Activated CD8-positive, alpha-beta memory T cell treated with anti-CD3 and anti-CD28 coated beads for 4 hours (primary cell): ENCODE results near the gene NT5C1A.

ENCODE experiments used
- DNase-seq, 2 donors: peaks; one replicate each; pipeline ENCODE4 v3.0.0-alpha.2; 2020; ENCODE audit warnings: low read depth in 2 of 2

Gene NT5C1A

DNA sequence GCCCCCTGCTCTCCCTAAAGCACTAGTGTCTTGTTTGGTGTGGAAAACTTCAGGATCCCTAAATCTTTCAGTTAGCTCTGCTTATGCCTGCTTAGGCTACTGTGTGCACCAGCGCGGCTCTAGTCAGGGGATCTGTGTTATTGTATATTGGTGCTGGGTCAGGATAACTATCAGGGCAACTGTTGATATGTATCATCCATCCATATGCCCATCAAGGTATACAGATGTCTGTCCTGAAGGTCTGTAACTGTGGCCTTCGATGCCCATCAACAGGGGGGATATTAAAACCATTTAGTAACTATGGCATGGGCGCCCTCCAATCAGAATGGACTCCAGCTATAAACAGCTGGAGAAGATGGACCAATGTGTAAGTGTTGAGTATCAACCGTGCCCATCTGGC, 12.4 kb downstream of the NT5C1A start:
- no peak for DNase-seq

DNA sequence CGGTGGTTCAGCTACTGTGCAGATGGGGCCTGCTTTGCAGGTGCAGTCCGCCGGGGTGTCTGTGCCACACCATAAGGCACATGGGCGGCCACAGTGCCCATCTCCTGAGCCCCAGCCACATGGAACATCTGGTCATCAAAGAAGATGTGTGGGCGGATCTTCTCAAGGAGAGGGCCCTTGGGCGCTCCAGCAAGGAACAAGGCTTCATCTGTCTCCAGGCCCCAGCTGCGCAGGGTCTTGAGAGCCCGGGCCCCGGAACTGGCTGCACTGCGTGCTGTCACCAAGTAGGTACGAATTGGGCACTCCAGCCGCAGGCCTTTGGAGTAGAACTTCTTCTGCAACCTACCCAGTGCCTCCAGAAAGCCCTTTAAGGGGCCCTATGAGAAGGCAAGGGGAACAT, 12.8 kb downstream of the NT5C1A start:
- DNase-seq = no peak

DNA sequence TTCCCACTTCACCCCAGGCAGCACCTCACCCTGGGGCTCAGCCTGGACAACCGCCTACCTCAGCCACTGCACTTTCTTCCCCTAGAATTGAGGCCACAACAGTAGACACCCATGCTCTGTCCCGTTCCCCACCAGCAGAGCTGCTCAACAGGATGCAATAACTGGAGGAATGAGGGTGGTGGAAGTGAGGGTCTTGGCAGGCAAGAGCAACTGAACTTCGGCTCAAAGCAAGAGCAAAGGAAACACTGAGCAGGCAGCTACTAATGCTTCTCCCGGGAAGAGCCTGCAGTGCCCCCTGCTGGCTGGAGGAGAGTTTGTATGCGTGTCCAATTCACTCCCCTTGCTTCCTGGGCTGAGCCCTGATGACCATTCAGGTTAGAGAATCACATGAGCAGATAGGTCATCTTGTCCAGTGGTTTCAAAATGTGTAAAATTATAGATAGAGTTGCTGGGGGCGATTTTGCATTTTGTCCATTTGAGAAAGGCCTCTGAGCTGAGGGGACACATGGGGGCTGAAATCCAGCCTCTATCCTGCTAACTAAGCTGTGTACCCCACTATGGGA, 13.9 kb downstream of the NT5C1A start:
- DNase-seq = peak in 1 of 2 donors; percentile 27

DNA sequence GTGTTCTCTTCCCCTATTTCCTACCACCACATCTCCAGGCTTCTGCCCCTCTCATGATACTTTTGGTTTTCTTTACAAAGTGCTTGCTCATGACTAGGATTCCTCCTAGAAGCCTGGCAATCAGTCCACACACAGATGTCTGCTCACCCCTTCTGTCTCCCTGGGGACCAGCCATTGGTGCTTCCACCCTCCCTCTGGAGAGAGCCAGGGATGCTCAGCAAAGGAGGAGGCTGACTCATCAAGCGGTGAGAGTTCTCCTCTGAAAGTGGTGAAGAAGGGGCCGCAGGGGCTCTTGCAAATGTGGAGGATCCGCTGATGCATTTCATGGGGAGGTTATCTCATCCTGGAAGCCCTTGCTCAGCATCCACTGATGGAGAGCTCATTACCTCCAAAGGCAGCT, 14.5 kb downstream of the NT5C1A start:
- no peak for DNase-seq

DNA sequence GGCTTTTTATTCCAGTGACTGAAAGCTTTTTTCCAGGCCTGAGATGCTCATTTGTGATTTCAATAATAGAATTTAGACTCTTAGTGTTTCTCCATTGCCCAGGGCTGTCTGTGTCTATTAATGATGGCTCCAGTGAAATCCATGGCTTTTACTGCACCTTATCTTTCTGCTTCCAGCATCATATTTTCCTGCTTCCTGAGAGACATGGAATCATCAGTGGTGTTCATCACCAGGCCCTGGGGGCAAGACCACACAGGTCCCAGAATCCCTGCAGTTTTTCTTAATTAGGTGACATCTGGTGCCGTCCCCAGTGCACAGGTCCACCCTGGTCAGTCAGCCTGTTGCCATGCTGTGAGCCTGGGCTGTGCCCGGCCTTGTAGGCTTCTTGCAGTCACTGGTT, 15.5 kb downstream of the NT5C1A start:
- no peak for DNase-seq

DNA sequence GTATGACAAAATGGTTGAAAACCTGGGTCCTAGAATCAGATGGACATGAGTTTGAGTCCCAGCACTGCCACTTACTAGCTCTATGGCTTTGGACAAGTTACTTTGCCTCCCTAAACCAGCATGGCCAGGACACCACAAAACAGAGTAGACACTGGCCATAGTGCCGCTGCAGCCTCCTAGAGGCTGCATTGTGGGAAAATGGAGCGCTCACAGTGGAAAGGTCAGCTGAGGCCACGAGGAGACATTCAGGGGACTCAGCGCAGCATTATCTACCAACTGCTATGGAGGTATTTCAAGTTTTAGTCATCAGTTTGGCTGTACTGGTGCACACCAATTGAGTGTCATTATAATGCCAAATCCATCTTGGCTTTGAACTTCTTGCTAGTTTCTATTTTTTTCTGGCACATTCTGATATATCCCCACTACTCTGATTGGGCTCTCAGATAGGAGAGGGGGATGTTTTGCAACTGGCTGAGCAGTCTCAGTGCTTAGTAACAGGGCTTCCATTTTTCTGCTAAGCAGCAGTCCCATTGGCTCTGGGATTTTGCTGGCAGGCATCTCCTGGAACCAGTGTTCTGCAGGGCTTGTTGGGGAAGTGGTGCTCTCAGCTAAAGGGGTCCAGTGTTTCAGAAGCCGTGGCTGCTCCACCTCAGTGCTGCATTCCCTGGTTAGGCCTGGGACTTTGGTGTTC, 16.2 kb downstream of the NT5C1A start:
- DNase-seq = no peak

DNA sequence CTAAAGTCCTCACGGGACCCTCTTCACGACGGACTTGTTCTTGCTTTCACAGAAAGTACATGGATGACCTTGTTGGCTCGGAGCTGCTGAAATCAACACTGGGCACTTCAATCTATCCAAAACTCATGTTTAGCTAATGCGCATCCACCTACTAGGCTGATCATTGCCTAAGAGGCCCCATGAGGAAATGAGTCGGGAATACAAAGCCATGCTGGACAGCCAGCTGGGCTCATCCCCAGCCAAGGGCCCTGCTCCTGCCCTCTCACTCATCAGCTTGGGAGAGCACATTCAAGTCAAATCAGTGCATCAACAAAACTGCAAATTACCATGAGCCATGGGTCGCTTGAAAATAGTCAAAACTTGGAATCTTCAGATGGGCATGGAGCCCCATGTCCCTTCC, 17.6 kb downstream of the NT5C1A start:
- no peak for DNase-seq

DNA sequence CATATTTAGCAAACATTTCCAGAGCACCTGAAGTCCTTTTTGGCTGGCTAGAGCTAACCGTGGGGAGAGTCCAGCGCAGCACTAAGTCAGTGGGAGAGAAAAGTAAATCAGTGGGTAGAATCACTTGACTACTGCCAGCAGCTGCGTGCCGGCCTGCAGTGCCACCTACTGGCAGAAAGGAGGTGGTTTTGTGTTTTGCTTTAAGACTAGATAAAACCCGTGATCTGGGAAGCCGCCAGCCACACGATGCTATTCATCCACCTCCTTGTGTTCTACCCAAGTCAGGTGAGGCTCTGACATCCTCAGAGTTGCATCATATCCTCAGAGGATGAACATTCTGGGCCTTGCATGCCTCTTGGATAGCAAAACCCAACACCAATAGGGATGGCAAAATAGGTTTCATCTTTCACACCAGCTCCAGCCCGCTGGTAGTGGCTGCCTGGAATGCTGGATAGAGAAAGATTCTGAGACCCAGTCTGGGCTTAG, 18.3 kb downstream of the NT5C1A start:
- DNase-seq = peak; percentile 42 to 63

DNA sequence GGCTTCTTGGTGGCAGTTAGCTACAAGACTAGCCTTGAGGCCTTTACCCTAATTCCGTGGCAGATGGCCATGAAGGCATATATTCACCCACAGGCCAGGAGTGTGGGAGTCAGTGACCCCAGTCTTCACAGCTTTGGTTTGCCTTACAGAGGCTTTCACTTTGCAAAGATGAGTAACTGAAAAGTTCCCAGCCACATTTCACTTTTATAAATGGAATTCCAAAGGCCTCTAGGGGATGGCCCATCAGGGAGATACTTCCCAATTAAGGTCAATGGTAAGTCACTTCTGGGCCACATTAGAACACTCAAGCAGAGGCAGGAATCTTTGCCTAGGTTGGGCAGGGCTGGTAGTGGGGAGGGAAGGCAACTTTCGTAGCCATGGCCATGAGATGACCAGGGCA, 19.4 kb downstream of the NT5C1A start:
- no peak for DNase-seq

DNA sequence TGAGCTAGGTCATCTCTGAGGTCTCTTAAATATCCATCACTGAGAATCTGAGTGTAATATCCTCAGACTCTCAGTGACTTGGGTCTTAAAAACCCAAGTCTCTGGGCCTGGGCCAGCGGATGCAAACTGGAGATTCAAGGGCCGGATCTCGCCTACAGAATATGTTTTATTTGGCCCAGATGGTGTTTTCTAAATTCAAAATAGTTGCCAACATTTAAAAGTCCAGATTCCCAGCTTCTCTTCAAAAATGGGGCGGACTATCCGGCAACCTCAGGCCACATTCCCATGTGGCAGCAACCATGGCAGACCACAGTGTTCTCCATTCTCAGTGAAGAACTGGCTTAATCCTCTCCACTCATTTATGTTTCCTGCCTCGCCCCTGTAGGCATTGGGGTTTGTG, 19.8 kb downstream of the NT5C1A start:
- DNase-seq = no peak

DNA sequence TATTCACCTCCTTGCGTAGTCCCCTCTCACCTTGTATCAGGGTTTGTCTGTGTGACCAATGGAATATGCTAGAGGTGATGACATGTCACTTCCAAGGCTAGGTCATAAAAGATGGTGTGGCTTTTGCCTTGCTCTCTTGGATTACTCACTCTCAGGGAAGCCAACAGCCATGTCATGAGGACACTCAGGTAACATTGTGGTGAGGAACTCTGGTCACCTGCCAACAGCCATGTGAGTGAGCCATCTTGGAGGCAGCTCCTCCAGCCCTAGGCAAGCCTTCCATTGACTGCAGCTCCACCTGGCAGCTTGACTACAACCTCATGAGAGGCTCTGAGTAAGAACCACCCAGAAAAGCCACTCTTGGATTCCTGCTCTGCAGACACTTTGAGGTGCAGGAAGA, 21.5 kb downstream of the NT5C1A start:
- no peak for DNase-seq

DNA sequence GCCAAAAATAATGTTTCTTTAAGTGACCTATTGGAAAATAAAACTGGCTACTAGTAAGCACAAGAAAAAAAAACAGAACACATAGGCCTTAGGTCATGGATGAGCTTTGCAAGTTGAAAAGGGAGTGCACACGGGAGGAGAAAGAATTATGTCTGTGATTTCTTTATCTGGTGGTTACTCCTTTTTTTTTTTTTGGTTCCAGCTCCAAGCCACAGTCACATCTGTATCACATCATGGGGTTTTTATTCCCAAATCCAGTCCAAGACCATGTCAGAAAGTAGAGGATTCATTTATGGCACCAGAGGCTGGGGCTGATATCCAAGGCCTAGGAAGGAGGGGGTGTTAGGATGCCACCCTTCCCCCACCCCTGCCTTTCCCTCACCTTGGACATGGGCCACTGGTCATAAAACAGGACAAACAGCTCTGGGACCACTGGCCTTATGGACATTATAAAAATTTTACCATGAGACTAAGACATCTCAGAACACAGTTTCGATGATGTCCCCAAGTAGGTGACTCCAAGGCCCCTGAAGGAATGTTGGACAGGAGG, 22.2 kb downstream of the NT5C1A start:
- DNase-seq = no peak

DNA sequence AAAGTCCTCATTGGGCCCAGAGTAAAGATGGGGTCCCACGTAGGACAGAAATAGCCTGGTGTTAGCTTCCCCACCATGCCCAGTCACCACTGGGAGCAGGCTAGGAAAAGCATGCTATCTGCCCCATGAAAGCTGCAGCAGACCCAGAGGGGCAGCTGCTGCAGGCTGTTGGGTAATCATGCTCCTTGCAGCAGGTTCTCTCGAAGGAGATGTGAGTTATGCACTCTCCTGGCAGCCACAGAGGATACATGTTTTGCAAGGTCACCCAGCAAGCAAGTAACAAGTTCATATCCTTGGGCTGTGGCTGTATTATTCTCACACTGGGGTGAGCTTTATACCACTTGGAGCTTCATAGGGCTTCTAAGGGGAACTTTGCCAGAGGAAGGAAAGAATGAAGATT, 23.4 kb downstream of the NT5C1A start:
- DNase-seq = no peak

DNA sequence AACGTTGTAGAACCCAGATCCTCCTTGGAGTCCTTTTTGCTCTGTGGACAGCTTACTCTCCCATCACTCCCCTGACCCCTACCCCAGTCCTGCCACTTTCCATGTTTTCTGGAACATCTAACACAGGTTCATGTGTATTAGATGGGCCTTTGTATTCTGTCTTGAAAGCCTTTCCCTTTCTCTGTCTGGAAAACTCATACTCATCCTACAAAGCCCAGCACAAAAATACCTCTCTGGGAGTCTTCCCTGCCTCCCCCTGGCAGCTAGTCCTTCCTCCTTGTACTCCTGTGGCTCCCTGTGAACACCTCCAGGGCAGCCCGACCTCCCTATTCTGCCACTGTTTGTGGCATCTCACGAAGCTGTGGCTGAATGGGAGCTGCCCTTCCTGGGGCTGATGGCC, 24.7 kb downstream of the NT5C1A start:
- no peak for DNase-seq

DNA sequence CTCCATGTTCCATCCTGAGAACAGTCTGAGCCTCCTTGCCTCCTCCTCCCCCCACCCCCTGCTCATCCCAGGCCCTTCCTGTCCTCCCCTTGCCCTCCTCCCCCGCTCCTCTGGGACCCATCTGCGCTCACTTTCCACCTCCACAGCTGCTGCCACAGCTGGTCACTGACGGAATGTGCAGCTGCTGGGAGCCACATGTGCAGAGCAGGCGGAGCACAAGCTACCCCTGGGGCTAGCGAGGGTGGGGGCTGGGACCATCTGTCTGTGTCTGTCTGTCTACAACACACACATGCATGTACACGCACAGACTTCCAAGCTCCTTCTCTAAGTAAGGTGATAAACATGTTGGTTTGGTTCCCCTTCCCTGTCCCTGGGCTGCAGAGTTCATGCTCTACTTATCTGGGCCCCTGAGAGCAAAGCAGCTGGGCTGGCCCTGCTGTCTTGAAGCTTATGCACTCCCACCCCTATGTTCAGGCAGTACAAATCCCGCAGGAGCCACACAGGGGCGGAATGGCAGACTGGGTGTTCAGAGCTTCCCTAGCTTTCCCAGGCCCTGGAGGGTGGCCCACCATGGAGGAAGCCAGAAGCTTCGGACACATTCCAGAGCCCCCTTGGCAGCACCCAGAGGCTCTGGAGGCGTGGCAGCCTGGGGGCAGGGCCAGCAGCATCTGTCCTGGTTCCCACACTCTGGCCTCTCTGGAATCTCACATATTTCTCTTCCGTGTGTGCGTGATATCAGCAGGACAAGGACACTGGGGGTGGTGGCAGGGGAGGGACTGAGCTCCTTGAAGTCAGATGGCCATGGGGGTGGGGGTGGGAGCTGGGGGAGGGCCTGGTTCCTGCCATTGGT, 25.4 kb downstream of the NT5C1A start:
- no peak for DNase-seq

DNA sequence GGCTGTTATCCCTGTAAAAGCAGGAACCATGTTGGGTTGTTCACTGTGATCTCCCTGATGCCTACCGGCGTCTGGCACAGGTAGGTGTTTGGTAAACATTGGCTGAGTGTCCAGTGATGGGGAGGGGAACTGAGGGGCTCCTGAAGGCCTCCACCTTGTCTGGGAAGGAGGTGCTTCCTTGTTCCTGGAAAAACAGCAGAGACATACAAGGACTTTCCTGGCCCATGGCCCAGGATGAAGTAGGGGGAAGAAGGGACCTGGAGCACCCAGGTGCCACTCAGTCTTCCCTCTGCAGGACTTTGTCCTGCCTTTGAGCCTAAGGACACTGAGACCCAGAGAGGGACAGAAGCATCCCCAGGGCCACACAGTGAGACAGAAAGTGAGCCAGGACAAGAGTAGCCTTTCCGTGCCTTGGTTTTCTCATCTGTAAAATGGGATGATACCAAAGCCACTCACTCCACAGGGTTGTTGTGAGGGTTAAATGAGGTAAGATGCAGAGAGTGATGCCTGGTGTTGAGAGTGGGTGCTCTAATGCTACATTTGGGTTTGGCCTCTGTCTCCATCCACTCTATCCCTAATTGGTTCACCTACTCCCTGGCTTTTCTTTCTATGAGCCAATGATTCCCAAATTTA, 26.4 kb downstream of the NT5C1A start:
- no peak for DNase-seq

DNA sequence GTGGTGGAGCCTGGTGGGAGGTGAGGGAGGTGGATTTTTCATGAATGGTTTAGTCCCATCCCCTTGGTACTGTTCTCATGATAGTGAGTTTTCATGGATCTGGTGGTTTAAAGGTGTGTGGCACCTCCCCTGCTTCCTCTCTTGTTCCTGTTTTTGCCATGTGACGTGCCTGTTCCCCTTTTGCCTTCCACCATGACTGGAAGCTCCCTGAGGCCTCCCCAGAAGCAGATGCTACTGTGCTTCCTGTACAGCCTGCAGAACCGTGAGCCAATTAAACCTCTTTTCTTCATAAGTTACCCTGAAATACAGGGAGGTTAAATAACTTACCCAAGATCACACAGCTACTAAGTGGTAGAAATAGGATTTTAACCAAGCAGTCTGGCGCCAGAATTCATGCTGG, 28.2 kb downstream of the NT5C1A start:
- DNase-seq = no peak

DNA sequence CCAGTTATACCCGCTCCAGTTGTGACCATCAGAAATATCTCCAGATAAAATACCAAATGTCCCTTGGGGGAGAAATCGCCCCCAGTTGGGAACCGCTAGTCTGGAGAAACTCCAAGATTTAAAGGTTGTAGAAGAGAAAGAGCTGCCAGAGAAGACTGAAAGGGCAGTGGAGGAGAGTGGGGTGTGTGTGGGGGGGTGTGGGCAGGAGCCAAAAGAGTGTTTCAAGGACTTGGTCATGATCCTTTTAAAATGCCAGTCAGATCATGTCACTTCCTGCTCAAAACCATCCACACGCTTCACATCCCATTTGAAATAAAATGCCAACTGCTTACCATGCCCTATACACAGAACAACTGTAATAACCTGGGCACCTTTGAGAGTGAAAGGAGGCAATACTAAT, 29.1 kb downstream of the NT5C1A start:
- DNase-seq = no peak

DNA sequence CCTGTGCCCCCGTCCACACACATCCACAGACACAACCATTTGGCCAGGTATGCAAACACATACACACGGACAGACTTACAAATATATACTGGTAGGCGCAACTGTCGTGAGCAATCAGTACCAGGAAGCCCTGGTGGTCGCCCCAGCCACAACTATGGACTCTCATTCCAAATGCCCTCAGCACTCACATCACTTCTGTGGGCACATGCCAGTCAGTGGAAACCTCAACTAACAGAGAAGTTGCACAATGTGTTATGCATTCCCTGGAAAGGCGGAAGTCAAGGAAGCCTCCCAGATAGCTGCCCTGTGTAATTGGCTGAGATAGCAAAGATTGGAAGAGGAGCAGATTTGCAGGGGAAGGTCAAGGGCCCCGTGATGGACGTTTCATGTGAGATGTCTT, 31.0 kb downstream of the NT5C1A start:
- DNase-seq = no peak

DNA sequence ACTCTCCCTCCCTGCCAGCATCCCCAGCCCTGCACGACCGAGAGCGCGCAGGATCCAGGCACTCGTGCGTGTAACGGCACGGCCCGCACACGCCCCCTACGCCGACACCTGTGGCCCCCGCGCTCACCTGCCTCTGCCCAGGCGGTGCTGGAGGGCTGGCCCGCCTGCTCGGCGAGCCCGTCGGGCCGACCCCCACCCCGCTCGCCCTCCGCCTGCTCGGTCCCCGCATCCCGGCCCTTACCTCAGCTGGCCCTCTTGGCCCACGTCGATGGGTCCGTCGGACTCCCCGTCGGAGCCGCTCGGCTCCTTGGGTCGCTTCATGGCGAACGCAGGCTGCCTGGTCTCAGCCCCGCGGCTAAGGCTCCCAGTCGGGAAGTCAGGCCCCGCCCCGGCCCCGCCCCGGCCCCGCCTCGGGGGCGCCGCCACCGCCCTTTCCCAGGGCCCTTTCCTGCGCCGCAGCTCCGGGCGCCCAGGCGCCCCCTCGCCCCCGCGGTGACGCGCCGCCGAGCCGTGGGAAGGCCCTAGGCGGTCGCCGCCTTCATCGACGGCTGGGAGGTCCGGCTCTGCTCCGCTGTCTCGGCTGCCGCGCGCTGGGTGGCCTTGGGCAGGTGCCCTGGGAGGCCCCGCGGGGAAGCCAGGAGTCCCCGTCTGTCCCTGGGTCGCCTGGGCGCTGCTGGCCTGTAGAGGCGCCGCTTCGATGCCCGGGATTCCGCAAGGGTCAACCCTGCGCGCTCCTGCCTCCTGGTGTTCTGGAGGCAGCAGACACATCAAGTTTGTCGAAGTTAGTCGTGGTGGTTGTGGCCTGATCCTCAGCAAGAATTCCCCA, 32.4 kb downstream of the NT5C1A start, which contains the start of gene HEYL:
Gene HEYL, minus strand, starts transcription at position 339 of the 826 bp plus-strand sequence. Its CDS starts 18 bp downstream, at position 321.
- DNase-seq = peak; percentile 51 to 57

DNA sequence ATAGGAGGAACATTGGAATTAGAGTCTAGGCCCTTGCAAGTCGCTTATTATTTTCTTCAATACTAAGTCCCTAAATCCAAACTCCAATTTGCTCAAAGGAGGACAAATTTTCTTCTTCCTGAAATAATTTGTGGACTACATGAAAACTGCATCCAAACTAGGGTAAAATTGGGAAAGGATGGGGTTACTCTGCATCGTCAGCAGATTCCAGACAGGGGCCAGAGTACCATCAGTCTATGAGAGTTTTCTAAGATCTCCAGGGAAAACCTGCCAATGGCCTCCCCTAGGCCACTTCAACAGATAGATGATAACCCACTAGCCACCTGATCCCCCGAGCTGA, 33.0 kb downstream of the NT5C1A start:
- DNase-seq = no peak
